GM15510 (cell line): ENCODE measurements around the gene HAUS7.

Experiments
- POLR2A ChIP-seq: IDR thresholded peaks from 3 replicates; pipeline ENCODE4 v1.6.1; 2011; ENCODE audit warnings: borderline replicate concordance; ENCODE audit not compliant: insufficient read length; ENCODE audit errors: extremely low read depth

The HAUS7 gene

DNA sequence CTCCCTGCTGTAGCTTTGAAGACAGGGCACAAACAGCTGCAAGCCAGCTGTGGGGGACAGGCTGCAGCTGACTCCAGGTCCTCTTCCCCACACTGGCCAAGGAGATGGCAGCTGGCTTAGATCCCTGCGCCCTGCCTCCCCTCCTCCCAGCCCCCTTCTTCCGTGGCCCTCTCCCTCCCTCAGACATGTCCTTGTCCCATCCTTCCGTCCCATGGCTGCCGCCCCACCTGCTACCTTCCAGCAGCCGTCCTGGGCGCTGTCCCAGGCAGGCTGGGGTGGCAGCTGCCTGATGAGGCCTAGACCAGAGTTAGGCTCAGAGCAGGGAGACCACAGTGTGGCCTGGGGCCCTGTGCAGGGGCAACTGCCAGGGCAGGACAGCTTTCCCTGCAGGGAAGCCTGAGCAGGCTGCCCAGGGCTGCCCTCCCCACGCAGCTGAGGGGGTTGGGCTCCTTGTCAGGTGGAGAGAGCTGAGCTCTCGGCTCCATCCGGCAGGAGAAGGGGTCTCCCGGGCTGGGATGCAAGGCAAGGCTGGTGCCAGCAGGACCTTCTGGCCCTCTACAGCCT, 21.1 kb upstream of the HAUS7 start:
- TF ChIP-seq POLR2A = no peak

DNA sequence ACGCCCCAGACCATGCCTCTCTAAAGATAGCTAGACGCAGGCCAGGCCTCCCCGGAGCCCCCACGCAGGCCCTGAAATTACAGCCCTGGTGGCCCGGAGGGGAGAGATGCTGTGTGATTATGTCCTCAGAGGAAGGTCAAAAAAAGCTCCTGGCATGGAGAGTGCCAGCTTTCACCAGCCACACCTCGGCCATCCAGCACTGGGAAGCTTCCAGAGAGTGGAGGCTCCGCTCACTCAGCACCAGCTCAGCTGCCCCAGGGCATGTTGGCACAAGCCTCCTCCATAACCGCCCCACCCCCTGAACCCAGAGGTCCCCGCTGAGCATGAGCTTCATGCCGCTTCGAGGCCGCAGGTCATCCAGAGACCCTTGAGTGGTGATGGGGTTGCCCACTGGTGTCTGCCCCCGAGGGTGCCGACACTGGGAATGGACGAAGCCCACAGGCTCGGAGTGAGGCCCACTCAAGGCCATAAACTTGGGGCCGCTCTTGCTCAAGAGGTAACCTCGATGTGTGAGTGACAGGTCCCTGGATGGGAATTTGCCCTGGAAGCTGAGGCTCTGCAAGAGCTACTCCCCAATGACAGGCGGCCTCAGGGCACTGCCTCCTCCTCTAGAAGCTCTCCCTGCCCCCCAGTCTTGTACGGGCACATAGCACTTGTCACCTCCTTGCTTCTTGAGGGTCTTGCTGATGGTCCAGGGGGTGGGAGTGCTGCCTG, 20.0 kb upstream of the HAUS7 start:
- no peak for TF ChIP-seq POLR2A

DNA sequence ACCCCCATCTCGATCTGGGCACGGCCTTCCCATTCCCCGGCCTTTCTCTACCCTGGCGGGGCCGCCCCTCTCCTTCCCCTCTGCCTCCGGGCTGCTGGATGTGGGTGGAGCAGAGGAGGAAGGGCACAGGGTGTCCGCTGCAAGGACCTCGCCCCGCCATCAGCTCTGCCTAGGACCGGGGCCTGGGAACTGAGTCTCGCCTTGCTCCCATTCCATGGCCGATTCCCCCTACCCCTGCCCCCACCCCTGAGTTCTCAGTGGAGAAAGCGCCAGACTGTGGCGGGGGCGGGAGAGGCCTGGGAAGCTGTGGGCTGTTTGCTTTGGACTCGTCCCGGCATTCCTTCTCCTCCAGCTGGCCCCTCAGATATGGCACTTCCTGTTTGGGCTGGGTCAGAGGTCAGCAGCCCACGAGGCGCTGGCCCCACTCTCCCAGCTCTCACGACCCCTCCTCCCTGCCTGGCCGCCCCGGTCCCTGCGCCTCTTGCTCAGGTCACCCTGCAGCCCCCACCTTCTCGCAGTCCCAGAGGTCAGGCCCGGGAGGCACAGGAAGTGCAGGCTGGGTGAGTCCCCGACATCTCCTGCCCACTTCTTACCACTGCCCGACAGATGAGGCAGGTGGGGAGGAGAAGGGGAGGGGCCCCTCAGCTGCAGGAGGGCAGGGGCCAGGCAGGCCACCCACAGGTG, 18.0 kb upstream of the HAUS7 start:
- no peak for TF ChIP-seq POLR2A

DNA sequence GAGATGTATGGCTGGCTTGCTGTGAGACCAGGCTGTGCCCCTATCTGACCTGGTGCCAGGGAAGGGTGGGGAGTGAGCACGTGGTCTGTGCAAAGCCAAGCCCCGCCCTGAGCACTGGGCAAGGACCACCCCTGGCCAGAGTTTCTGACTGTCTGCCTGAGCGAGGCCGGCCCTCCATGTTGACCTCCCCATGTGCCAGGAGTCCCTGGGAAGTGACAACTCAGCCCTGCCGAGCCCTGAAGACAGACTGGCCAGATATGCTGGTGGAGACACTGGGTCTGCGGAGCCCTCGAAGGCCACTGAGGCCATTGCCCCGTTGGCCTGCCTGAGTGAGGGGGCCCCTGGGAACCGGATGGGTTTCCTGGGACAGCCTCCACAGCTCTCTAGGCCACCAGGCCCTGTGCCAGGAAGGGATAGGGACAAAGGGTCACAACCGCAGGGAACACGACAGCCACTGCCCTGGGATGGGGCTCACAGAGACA, 17.3 kb upstream of the HAUS7 start:
- no peak for TF ChIP-seq POLR2A

DNA sequence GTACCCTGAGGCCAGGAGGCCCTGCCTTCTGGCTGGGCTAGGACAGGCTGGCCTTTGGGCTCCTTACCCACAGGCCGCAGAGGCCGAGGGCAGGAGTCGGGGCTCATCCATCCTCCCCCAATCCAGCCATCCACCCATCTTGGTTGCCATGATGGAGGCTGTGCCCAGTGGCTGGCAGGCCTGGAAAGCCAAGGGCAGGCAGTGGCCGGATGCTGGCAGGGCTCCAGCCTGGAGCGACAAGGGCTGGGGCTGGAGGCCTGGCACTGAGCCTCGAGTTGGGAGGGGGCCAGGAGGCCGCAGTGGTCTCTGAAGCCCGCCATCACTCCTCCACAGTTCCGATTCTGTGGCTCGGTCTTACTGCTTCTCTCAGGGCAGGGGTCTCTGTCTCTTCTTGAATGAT, 15.8 kb upstream of the HAUS7 start:
- no peak for TF ChIP-seq POLR2A

DNA sequence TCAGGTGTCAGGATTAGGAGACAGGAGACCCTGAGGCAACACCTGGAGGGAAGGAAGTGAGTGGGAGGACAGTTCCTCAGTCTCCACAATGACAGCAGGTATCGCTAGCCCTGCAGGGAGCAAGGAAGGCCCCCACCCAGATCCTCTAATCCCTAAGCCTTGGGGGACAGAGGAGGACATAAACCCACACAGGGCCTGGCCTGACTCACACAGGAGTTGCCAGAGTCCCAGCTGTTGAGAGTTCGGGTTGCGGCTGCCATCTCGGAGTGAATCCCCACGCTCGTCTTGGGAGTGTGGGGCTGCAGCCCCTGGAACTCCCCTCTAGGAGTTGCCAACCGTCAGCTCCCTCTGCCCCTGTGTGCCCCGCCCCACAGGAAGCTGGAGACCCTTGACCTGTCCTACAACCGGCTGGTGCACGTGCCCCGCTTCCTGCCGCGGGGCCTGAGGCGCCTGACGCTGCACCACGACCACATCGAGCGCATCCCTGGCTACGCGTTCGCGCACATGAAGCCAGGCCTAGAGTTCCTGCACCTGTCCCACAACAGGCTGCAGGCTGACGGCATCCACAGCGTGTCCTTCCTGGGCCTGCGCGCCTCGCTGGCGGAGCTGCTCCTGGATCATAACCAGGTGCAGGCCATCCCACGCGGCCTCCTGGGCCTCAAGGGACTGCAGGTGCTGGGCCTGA, 15.2 kb upstream of the HAUS7 start:
- TF ChIP-seq POLR2A = no peak

DNA sequence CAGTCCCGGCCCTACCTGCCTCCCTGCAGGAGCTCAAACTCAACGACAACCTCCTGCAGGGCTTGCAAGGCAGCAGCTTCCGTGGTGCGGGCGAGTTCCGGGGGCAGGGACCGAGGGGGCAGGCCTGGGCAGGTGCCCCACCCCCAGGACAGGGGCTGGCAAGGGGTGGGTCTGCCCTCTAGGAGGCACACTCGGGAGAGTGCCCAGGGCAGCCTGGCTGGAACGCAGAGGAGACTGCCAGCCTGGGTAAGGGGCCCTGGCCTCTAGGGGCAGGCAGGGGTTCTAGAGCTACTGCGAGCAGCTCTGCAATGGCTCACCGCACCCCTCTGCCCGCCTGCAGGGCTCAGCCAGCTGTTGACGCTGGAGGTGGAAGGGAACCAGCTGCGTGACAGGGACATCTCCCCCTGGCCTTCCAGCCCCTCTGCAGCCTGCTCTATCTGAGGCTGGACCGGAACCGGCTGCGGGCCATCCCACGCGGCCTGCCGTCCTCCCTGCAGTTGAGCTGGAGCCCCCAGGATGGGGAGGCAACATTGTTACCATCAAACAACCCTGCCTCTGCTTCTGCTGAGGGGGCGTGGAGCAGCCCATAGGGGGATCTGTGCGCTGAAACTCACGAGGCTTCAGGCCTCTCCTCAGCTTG, 12.1 kb upstream of the HAUS7 start:
- TF ChIP-seq POLR2A = no peak

DNA sequence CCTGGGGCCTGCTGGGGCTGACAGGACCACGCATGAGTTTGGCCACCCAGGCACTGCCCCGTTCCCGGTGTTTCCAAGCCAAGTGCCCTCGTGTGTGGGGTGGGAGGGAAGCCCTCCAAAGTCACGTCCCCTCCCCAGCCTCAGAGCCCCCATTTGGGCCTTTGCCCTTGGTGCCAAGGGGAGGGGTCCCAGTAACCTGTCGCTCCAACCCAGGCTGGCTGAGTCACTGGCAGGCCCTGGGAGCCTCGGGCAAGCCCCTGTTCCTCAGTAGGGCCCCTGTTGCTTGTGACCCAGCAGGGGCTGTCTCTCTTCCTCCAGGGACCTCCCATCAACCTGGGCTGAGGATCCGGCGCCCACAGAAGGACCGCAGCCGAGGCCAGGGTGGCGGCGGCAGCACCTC, 10.7 kb upstream of the HAUS7 start:
- TF ChIP-seq POLR2A = no peak

DNA sequence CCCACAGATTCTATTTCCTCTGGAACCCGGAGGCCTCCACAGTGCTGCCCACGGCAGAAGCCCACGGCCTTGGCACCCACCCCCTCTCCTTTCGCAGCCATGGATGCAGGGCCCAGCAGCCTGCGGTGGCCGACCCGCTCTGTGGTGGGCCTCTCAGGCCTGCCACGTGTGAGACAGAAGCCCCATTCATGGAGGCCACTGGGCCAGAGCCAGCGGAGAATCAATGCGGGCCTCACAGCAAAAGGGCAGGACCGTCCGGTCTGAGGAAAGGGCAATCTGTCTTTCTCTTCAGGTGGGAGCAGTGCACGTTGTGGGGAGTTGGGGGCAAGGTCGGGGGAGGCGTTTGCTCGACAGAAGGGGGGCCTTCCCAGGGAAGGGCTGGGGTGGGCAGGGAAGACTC, 8.4 kb upstream of the HAUS7 start:
- TF ChIP-seq POLR2A = no peak

DNA sequence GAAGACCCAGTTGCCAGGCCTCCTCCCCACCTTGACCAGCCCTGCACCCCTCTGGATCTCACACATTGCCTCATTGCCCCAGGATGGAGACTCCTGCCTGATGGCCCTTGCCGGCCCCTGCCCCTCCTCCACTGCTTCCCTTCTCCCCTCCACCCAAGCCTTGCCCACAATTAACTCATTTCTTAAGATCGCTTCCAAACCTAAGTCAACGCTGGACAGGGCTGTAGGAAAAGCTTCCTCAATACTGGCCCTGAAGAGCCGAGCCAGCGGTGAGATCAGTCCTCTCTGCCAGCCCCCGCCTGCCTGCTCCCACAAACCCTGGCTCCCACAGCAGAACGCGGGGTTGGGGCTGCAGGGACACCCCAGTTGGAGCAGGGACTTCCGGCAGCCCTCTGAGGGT, 7.5 kb upstream of the HAUS7 start:
- no peak for TF ChIP-seq POLR2A

DNA sequence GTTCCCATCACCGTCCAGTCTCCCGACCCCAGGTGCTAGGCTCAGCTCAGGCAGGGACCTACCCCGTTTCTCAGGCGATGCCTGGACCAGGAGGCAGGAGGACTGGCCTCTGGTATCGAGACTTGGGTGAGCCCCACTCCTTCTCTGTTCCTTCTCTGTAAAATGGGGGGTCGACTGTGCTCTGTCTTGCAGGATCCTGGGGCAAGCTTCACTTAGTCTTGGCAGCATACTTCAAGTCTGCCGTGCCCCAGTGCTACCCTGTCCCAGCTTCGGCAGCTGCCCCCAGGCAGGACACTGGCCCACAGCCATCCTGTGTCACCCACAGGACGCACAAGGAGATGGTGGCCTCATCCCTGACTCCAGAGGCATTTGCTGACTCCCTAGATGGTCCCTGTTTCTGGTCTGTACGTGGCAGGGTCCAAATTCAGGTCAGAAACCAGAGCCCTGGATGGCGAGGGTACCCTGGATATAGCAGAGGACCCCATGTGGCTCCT, 7.0 kb upstream of the HAUS7 start:
- no peak for TF ChIP-seq POLR2A

DNA sequence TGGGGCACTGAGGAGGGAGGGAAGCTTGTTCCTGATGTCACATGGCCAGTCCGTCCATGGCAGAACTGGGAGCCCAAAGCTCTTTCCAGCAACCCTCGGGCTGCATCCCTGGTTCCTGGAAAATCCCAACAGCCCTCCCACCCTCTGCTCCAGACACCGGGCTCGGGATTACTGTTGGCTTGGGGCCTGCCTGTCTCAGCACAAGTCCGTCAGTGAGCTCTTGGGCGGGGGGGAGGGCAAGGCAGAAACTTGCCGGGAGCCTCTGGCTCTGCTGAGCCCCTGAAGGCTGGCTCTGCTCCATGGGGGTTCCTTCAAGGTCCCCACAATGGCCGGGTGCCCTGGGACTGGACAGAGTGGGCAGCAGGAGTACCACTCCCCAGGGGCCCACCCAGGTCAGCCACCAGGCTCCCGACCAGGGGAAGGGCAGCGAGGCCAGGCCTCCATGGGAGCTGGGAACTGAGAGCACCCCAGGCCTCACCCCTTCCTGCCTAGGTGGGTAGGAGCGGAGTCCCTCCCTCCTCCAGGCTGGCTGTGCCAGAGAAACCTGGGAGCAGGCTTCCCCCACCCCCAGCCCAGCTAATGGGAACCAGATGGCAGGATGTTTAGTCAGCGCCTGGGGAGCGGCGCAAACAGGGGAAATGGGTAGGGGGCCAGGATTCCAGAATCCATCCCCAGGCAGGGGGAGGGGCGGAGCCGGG, 6.4 kb upstream of the HAUS7 start:
- no peak for TF ChIP-seq POLR2A

DNA sequence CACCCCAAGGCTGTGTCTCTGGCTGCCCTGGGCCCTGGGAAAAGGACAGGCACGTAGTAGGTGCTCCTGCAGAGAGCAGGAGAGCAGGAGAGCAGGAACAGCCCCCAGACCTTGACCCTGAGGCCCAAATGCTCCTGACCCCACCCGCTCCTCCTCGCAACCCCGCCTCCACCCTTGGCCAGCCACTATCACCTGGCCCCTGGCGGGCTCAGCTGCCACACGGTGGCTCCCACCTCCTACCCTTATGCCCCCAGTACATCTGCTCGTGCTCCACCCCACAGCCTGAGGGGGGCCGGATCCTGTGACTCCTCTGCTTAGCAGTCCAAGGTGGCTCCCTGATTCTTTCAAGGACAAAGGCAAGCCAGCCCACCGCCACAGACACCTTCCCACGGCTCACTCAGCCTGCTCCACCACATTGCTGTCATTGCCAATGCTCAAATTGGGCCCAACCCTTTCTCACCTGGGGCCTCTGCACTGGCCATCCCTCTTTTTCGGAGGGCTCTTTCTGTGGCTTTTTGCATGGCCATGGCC, 5.4 kb upstream of the HAUS7 start:
- TF ChIP-seq POLR2A = no peak

DNA sequence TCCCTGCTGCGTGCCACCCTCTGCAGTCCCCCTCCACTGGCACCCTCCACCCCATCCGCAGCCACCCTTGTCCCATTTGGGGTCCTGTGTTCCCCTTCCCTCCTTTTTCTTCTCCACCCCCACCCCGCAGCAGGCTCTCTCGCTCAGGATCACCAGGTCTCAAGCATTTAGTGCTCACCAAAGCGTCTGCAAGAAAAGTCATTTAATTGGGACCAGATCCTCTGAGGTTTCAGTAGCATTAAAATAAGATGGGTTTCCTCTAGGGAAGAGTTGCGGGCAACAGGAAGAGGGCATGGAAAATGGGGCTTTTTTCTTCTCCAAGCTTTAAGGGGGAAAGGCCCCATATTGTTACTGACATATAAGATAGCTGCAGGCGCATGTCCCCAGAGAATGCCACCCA, 4.9 kb upstream of the HAUS7 start:
- TF ChIP-seq POLR2A = no peak

DNA sequence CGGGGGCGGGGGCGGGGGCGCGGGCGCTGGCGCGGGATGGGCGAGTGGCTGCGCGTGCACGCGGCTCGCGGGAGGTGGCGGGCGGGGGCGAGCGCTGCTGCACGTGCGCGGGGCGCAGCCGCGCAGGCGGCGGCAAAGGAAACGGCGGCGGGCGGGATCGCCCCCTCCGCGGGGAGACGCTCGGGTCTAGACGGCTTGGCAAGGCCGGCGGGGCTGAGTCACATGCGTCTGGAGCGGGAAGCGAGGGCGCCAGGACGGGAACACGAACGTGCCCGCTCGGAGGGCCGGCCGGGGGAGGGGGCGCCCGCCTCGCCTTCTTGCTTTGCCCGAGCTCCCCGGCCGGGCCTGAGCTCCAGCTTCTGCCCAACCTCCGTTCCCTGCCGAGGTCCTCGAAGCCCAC, 4.3 kb upstream of the HAUS7 start:
- no peak for TF ChIP-seq POLR2A

DNA sequence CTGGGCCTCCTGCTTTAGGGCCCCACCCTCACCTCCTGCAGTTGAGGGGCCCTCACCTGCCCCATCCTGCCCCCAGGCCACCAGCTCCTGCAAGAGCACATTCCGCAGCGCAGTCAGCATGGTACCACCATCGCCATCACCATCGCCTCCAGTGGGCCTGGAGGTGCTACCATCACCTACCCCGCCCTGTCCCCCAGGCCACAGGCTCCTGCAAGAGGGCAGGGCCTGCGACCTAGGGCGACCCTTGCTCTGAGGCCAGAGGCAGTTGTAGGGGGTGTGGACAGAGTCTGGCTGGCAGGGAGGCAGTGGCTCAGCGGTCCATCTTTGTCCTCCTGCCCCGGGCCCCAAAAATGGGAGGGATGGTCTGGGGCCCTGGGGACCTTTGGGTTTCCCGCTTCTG, 3.9 kb upstream of the HAUS7 start:
- TF ChIP-seq POLR2A = no peak
